Tibial nerve (tissue), 4 donors: ENCODE data around the gene CST6.

Experiments
- CTCF ChIP-seq, 5 experiments: fragments of 200-600 bp in 3 of 5; fragments of 450-650 bp in 2 of 5; sonication (generic) in 3 of 5; IDR thresholded peaks; one replicate each; pipeline ENCODE4 v1.5.1; 2016 to 2019; ENCODE audit warnings: antibody characterized with exemption in 5 of 5, mild to moderate bottlenecking in 3 of 5, moderate library complexity in 2 of 5
- EP300 ChIP-seq, 2 donors: sonication (generic); formaldehyde crosslinking; IDR thresholded peaks; one replicate each; pipeline ENCODE4 v1.6.1; 2017; ENCODE audit warnings: antibody characterized with exemption in 2 of 2, mild to moderate bottlenecking in 1 of 2

- peak in 2 of 5 experiments; percentile 42 to 44 for TF ChIP-seq CTCF (IDR thresholded peaks at IDR 0.05)
- peak in 1 of 2 donors; percentile 98 for TF ChIP-seq EP300 (IDR thresholded peaks at IDR 0.05)
Observed at GRCh38 chr11:66001942-66002647, 9.7 kb upstream of the CST6 start, which contains the start of the genes BANF1 and EIF1AD.
